HCT116 (cell line): Measurements from ENCODE around the gene UCP2.

ENCODE experiments used
- CBX3 ChIP-seq: IDR thresholded peaks from 2 replicates; pipeline ENCODE4 v1.6.1; 2012; ENCODE audit warnings: low read depth
- CEBPB ChIP-seq: IDR thresholded peaks from 2 replicates; pipeline ENCODE4 v1.6.1; 2012; ENCODE audit warnings: low read depth
- CTCF ChIP-seq, 3 experiments: fragments of 200-600 bp in 1 of 3; sonication (generic) in 1 of 3; IDR thresholded peaks in 2 of 3; conservative IDR thresholded peaks in 1 of 3; 2 replicates each; pipeline ENCODE4 v1.5.1; 2012 to 2017; ENCODE audit warnings: low read depth in 2 of 3, low read length in 2 of 3, antibody characterized with exemption in 1 of 3, borderline replicate concordance in 1 of 3, control low read depth in 1 of 3, mild to moderate bottlenecking in 1 of 3, mixed read lengths in 1 of 3, mixed run types in 1 of 3, moderate library complexity in 1 of 3; ENCODE audit not compliant: insufficient read depth in 1 of 3
- EZH2 ChIP-seq: fragments of 200-600 bp; sonication (generic); IDR thresholded peaks from 2 replicates; pipeline ENCODE4 v1.6.1; 2017; ENCODE audit warnings: antibody characterized with exemption, mixed run types
- POLR2A ChIP-seq: IDR thresholded peaks from 2 replicates; pipeline ENCODE4 v1.7.0; 2011; ENCODE audit warnings: borderline replicate concordance; ENCODE audit not compliant: insufficient read depth, insufficient read length; ENCODE audit errors: extremely low read depth
- POLR2AphosphoS5 ChIP-seq: IDR thresholded peaks from 2 replicates; pipeline ENCODE4 v1.6.1; 2011; ENCODE audit warnings: mild to moderate bottlenecking, low read depth, low read length, moderate library complexity
- REST ChIP-seq: IDR thresholded peaks from 2 replicates; pipeline ENCODE4 v1.6.1; 2012; ENCODE audit warnings: low read depth
- SIN3A ChIP-seq: IDR thresholded peaks from 2 replicates; pipeline ENCODE4 v1.6.1; 2012; ENCODE audit warnings: low read depth
- TCF7L2 ChIP-seq: IDR thresholded peaks from 2 replicates; pipeline ENCODE4 v1.7.0; 2011; ENCODE audit warnings: borderline replicate concordance, inconsistent platforms; ENCODE audit not compliant: insufficient read depth, insufficient read length; ENCODE audit errors: extremely low read depth
- ZBTB33 ChIP-seq: IDR thresholded peaks from 2 replicates; pipeline ENCODE4 v1.6.1; 2011; ENCODE audit warnings: mild to moderate bottlenecking, low read length, moderate library complexity; ENCODE audit not compliant: insufficient replicate concordance; ENCODE audit errors: extremely low read depth
- TF ChIP-seq, protein P1 (sequence below): IDR thresholded peaks from 2 replicates; pipeline ENCODE4 v1.6.1; 2012

DNA sequence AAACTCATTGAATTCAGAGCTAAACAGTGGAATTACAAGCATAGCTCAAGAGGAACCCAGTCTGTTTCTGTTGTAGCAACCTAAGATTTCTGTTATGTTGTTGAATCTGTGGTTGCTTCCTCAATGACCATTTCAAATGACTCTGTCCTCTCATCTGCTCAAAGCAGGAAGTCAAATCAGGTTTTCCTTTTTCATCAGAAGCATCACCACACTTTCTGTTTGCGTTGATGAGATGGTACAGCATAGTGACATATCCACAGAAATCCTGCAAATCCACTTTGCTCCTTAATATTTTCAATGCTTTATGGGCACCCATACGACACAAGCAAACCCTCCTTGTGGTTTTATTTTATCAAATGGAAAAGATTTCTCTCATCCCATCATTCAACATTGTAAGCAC, 12.6 kb upstream of the UCP2 start:
- TF ChIP-seq CBX3 (no peak), EZH2 (no peak), POLR2AphosphoS5 (no peak), REST (no peak), SIN3A (no peak), ZBTB33 (no peak), POLR2A (no peak), CTCF (IDR thresholded peaks at IDR 0.05 in 2 of 3, conservative IDR thresholded peaks at IDR 0.05 in 1 of 3; ENCODE audit: borderline replicate concordance in 1 of 3, insufficient read depth in 1 of 3, low read depth in 2 of 3, low read length in 2 of 3) (no peak), CEBPB (no peak), TCF7L2 (no peak)
- TF ChIP-seq, protein P1, sequence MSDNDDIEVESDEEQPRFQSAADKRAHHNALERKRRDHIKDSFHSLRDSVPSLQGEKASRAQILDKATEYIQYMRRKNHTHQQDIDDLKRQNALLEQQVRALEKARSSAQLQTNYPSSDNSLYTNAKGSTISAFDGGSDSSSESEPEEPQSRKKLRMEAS: no peak
